Colonic mucosa (tissue), 4 donors: Measurements from ENCODE around the gene UBL4A. TPM values are rescaled to one million over a fixed set of nuclear protein-coding genes. Genes with fewer than 3 reads are reported as not detected.

Source experiments
- DNase-seq: peaks from one replicate; pipeline ENCODE4 v3.0.0-alpha.2; 2020
- H3K27ac ChIP-seq: fragments of 200-600 bp; one replicate; pipeline ENCODE4 v1.8.0; 2021
- H3K27me3 ChIP-seq: fragments of 200-600 bp; one replicate; pipeline ENCODE4 v1.8.0; 2021
- H3K36me3 ChIP-seq: fragments of 200-600 bp; one replicate; pipeline ENCODE4 v1.8.0; 2021
- H3K4me1 ChIP-seq: fragments of 200-600 bp; one replicate; pipeline ENCODE4 v1.8.0; 2021; ENCODE audit warnings: mild to moderate bottlenecking
- H3K4me3 ChIP-seq: fragments of 200-600 bp; one replicate; pipeline ENCODE4 v1.8.0; 2021
- H3K9ac ChIP-seq, 2 donors: one replicate each; pipeline ENCODE4 v1.7.0; 2013; ENCODE audit warnings: control low read depth in 2 of 2, low read depth in 2 of 2, low read length in 2 of 2
- H3K9me3 ChIP-seq: fragments of 200-600 bp; one replicate; pipeline ENCODE4 v1.8.0; 2021
- intact Hi-C: fragments of 100-400 bp; cut with DNase I; formaldehyde crosslinking; loops from one replicate; pipeline ENCODE4 v1.14.1; 2022
- total RNA-seq, 2 donors: library from RNA; stranded (reverse); fragmentation: NEBNext Ultra II Directional in 1 of 2; extraction: Animal tissue kit (Norgen Biotek cat#: 25700) in 1 of 2; gene quantifications; one replicate each; pipeline ENCODE4 v1.2.1, GENCODE V29; 2021
- TF ChIP-seq, protein P1 (sequence below): fragments of 200-600 bp; IDR thresholded peaks from one replicate; pipeline ENCODE4 v1.8.0; 2022; ENCODE audit warnings: antibody characterized with exemption, mild to moderate bottlenecking
- donor health status: healthy.
- donor health status: DM: no; HTN: no; CAD: no.
- donor health status: DM: no; HTN: no; CAD: no.

UBL4A gene
- total RNA-seq, 2 donors from 2014 or later, result 24.7 to 40.9 TPM

DNA sequence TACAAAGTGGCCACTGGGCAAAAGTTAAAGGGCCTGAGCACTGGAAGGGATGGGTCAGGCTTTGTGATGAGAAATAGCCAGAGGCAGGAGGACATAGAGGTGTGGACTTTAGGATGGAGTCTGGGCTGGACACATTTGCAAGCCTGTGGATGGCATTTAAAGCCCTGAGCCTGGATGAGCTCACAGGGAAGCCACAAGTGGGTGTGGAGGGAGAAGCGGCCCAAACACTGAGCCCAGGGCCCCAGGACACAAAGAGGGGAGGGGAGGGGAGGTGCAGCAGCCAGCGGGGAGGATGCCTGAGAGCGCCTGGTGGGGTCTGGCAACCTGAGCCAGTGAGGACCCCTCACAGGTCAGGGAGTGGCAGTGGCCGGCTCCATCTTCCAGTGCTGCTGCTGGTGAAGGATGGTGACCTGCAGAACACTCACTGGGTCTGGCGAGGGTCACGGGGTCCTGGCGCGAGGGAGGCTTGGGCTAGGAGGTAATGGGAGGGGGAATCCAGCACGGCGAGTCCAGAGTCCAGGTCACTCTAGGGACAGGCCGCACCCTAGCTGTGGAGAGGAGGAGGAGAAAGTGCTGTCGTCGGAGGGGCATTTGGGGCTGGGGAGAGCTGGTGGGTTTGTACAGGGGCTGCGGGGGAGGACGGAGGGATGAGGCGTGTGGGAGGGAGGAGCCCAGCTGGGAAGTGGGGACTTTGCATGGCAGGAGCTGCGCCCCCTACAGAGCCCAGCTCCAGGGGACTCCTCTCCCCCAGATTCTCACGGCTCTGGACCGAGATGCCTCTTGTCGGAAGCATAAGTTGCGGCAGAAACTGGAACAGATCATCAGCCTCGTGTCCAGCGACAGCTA lies 14.4 kb downstream of the UBL4A start:
- intact Hi-C loops, result no loop called here
- H3K27ac ChIP-seq, result no peak overlapping the region
- H3K27me3 ChIP-seq, result no peaks in the 10 kb centered on the region
- DNase-seq, result no peak
- TF ChIP-seq, protein P1, sequence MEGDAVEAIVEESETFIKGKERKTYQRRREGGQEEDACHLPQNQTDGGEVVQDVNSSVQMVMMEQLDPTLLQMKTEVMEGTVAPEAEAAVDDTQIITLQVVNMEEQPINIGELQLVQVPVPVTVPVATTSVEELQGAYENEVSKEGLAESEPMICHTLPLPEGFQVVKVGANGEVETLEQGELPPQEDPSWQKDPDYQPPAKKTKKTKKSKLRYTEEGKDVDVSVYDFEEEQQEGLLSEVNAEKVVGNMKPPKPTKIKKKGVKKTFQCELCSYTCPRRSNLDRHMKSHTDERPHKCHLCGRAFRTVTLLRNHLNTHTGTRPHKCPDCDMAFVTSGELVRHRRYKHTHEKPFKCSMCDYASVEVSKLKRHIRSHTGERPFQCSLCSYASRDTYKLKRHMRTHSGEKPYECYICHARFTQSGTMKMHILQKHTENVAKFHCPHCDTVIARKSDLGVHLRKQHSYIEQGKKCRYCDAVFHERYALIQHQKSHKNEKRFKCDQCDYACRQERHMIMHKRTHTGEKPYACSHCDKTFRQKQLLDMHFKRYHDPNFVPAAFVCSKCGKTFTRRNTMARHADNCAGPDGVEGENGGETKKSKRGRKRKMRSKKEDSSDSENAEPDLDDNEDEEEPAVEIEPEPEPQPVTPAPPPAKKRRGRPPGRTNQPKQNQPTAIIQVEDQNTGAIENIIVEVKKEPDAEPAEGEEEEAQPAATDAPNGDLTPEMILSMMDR, result no peak
- H3K36me3 ChIP-seq, result no peaks in the 10 kb centered on the region
- no peak overlapping the region for H3K9ac ChIP-seq
- no peaks in the 10 kb centered on the region for H3K4me1 ChIP-seq
- no peak overlapping the region for H3K4me3 ChIP-seq
- no peaks in the 10 kb centered on the region for H3K9me3 ChIP-seq

DNA sequence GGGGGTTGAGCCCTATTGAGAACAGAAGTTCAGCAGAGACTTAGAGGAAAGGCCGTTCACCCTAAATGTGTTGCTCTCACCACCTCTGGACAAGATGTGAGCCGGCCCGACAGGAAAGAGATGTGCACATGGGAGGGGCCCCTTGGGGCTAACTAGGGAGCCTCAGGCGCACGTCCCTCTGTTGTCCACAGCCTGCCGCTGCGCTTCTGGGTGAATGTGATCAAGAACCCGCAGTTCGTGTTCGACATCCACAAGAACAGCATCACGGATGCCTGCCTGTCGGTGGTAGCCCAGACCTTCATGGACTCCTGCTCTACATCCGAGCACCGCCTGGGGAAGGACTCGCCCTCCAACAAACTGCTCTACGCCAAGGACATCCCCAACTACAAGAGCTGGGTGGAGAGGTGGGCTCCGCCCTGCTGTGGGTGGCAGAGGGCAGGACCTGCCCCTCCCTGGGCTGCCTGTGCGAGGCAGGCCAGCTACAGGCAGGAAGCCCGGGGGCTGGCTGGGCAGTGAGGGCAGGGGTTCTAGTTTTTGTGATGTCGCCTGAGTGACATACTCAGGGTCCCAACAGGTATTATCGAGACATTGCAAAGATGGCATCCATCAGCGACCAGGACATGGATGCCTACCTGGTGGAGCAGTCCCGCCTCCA lies 15.4 kb downstream of the UBL4A start:
- H3K9ac ChIP-seq, result no peak overlapping the region
- no peaks in the 10 kb centered on the region for H3K36me3 ChIP-seq
- intact Hi-C loops, result no loop called here
- no peak for DNase-seq
- TF ChIP-seq, protein P1, result no peak
- no peak overlapping the region for H3K27ac ChIP-seq
- no peak overlapping the region for H3K4me3 ChIP-seq
- H3K9me3 ChIP-seq, result no peaks in the 10 kb centered on the region
- H3K4me1 ChIP-seq, result no peaks in the 10 kb centered on the region
- no peaks in the 10 kb centered on the region for H3K27me3 ChIP-seq

DNA sequence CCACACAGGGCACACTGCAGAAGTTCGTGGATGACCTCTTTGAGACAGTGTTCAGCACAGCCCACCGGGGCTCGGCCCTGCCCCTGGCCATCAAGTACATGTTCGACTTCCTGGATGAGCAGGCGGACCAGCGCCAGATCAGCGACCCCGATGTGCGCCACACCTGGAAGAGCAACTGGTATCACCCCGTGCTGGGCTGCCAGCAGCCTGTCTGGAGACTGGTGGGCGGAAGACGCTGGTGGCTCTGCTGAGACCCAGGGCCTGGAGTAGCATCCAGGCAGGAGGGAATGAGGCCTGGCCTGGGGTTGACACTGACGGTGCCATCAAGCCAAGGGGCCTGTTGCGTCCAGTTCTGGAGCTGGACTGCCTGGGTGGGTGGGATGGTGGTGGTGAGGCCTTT lies 16.0 kb downstream of the UBL4A start:
- TF ChIP-seq, protein P1, result no peak
- no peak for DNase-seq

DNA sequence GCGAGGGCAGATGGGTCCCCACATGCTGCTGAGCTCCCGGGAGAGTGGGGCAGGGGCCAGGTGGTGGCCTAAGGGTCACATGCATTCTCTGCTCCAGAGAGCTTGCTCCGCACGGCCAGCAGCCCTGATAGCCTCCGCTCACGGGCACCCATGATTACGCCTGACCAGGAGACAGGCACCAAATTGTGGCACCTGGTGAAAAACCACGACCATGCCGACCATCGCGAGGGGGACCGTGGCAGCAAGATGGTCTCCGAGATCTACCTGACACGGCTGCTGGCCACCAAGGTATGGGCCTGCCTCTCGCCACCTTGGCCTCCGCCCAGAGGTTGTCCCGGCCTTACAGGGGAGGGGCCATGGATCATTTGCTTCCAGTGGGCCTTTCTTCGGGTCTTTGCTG lies 16.5 kb downstream of the UBL4A start:
- TF ChIP-seq, protein P1, result no peak
- DNase-seq, result no peak
- H3K4me3 ChIP-seq, result no peak overlapping the region
- H3K9me3 ChIP-seq, result no peaks in the 10 kb centered on the region
- H3K27me3 ChIP-seq, result no peaks in the 10 kb centered on the region
- intact Hi-C loops, result no loop called here
- no peaks in the 10 kb centered on the region for H3K4me1 ChIP-seq
- no peaks in the 10 kb centered on the region for H3K36me3 ChIP-seq
- no peak overlapping the region for H3K9ac ChIP-seq
- no peak overlapping the region for H3K27ac ChIP-seq

More for the DNA sequence above, 16.0 kb downstream of the UBL4A start:
- Histone ChIP-seq H3K9me3 (no peaks in the 10 kb centered on the region), H3K36me3 (no peaks in the 10 kb centered on the region), H3K9ac (no peak overlapping the region), H3K4me3 (no peak overlapping the region), H3K27me3 (no peaks in the 10 kb centered on the region), H3K4me1 (no peaks in the 10 kb centered on the region), H3K27ac (no peak overlapping the region)
- intact Hi-C loops, result no loop called here

DNA sequence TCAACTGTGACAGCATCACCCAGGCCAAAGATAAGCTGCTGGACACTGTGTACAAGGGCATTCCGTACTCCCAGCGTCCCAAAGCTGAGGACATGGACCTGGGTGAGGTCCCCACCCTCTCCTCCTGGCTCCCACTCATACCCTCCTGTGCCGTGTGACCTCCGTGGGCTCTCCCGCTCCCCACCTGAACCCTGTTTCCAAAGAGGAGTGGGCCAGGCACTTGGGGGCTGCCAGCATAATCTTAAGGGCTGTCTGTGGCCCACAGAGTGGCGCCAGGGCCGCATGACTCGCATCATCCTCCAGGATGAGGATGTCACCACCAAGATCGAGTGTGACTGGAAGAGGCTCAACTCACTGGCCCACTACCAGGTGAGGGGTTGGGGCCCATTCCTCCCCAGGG lies 17.3 kb downstream of the UBL4A start:
- Histone ChIP-seq H3K4me1 (no peaks in the 10 kb centered on the region), H3K9ac (no peak overlapping the region), H3K36me3 (no peaks in the 10 kb centered on the region), H3K4me3 (no peak overlapping the region), H3K27ac (no peak overlapping the region), H3K27me3 (no peaks in the 10 kb centered on the region), H3K9me3 (no peaks in the 10 kb centered on the region)
- no peak for DNase-seq
- TF ChIP-seq, protein P1, result no peak
- intact Hi-C loops, result no loop called here
